TTC549 (cell line): ENCODE data around the gene TRERF1.

ENCODE experiments used
- FAIRE-seq: peaks from 2 replicates; lab custom pipeline; 2012; peaks lifted over from hg19 to GRCh38; lab: Jason Lieb, UNC

Gene TRERF1

GRCh38 chr6:42190554-42191183, 261.1 kb downstream of the TRERF1 start:
- no peak for FAIRE-seq

DNA sequence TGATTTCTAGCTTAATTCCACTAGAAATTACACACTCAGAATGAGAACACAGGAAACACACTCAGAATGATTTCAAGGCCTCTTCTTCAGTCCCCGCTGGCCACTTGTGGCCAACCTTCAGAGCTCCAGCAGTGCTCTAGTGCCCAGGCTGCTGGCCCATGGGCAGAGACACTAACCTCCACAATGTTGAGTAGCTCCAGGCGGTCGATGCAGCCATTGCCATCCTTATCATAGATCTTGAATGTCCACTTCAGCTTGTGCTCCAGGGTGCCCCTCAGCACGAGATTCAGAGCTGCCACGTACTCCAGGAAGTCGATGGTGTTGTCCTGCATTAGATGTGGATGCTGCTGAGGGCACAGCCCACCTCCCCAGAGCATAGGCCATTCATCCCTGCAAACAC, 263.3 kb downstream of the TRERF1 start:
- FAIRE-seq = no peak

GRCh38 chr6:42185597-42185996, 266.1 kb downstream of the TRERF1 start:
- FAIRE-seq = no peak

DNA sequence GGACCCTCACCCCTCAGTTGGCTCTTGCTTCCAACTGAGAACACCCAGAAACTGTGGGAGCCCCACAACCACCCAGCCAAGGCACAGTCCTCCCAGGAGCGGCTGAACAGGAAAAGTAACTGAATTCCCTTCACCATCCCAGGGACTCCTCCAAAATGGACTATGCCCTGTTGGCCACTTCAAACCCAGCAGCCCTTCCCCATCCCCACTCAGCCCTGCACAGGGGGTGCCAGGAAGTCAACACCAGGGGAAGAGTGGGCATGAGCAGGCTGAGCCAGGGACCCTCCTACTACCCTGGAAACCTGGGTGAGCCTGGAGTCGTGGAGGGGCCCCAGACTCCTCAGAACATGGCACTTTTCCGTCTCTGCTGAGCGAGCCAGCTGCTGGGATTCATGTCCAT, 267.3 kb downstream of the TRERF1 start:
- no peak for FAIRE-seq

- FAIRE-seq = no peak
These were observed 269.6 kb downstream of the TRERF1 start for GRCh38 chr6:42182101-42182500.

GRCh38 chr6:42179945-42180313, 271.8 kb downstream of the TRERF1 start:
- no peak for FAIRE-seq

DNA sequence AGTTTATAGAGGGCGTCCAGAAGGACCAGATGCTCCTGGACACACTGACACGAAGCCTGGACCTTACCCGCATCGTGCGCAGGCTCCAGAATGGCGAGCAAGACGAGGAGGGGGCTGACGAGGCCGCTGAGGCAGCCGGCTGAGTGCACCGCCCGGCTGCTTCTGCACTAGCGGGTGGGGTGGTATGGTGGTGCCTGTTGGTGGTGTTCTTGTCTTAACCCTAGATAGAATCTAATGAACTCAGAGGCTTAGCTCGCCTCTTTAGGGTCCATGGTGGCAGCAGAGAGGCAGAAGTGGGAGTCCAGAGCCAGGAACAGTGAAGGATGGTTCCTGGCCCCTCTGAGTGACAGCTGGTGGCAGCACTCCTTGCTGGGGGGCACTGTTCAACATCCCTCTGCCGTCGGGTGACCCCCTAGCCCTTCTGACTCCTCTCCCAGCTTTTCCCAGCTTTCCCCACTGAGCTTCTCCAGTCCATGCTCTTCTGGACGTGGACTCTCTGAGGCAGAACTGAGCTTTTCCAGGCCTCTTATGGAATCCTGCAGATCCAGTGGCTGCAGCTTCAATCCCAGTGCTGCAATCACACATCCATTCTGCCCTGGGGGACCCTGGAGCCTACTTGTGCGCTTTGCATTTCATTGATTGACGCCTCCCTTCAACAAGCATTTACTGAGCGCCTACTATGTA, 272.3 kb downstream of the TRERF1 start:
- FAIRE-seq = no peak

DNA sequence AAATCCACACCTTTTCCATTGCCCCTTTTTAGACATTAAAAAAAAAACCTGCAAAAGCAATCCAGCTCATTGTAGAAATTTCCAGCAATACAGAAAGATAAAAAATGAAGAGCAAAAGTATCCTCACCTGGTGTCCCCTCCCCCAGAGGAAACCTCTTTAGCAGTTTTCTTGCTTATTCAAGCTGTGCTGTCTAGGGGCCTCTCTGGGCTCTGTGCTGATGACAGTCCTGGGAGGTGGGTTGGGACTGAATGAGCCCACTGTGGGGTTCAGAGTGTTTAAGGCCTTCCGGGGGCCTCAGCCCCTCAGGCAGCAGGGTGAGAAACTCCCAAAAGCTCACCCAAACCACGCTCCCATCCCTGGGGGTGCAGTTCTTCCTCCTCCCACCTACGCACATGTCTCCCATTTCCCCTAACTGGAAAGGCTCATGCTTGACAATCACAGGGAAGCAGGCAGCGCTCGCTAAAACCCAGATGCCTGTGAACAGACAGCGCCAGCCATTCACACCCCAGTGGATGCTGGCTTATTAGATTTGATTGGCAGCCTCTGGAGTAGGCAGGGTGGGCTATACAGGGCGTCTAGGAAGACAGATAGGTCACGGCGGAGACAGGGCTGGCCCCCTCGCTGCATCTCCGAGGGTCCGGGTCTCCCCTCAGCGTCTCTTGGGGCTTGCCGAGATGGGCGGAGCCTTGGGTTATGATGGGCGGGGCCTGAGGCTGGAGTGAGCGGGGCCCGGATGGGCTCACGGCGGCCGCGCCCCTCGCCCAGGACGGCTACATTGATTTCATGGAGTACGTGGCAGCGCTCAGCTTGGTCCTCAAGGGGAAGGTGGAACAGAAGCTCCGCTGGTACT, 274.0 kb downstream of the TRERF1 start:
- FAIRE-seq = no peak

- no peak for FAIRE-seq
These were observed 274.7 kb downstream of the TRERF1 start for GRCh38 chr6:42176981-42177380.

DNA sequence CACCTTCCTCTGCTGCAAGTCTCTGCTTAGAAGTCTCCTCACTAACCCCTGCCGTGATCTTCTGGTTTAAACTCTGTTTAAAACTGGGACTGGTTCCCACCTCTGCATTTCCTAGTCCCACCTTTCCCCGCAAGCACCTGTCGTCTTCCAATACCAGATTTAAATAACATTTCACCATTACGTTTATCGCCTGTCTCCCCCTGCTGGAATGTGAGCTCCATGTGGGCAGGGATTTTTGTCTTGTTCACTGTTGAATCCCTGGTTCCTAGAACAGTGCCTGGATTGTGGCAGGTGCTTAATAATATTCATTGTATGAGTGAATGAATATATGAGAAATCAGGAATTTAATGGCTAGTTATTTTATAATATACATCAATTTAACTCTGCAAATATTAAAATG, 275.9 kb downstream of the TRERF1 start:
- FAIRE-seq = no peak
